Ovary (tissue), 3 donors: ENCODE results near the gene BICD2.

Source experiments
- EP300 ChIP-seq: sonication (generic); formaldehyde crosslinking; IDR thresholded peaks from one replicate; pipeline ENCODE4 v1.6.1; 2017; ENCODE audit warnings: antibody characterized with exemption
- POLR2A ChIP-seq: fragments of 450-650 bp; IDR thresholded peaks from one replicate; pipeline ENCODE4 v1.6.1; 2017; ENCODE audit warnings: antibody characterized with exemption, mild to moderate bottlenecking, moderate library complexity
- TF ChIP-seq, protein P1 (sequence below), 3 donors: fragments of 450-650 bp in 2 of 3; fragments of 200-600 bp in 1 of 3; IDR thresholded peaks; one replicate each; pipeline versions ENCODE4 v1.5.1 to v1.8.0; 2016 to 2022; ENCODE audit warnings: antibody characterized with exemption in 3 of 3, mild to moderate bottlenecking in 1 of 3
- donor health status: DM: no; HTN: no; CAD: no.

DNA sequence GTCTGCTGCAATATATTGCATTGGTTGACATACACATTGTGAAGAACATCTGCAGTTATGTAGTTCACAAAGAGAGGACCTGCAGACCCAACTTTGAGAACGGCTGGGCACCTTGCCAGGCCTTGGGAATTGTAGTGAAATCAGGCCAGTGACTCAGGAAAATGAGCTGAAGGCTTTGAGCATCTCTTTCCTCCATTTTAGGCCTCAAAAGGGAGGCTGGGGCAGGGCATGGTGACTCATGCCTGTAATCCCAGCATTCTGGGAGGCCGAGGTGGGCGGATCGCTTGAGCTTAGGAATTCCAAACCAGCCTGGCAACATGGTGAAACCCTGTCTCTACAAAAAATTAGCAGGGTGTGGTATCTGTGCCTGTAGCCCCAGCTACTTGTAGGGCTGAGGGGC is 93.3 kb downstream of the BICD2 start:
- TF ChIP-seq, protein P1, sequence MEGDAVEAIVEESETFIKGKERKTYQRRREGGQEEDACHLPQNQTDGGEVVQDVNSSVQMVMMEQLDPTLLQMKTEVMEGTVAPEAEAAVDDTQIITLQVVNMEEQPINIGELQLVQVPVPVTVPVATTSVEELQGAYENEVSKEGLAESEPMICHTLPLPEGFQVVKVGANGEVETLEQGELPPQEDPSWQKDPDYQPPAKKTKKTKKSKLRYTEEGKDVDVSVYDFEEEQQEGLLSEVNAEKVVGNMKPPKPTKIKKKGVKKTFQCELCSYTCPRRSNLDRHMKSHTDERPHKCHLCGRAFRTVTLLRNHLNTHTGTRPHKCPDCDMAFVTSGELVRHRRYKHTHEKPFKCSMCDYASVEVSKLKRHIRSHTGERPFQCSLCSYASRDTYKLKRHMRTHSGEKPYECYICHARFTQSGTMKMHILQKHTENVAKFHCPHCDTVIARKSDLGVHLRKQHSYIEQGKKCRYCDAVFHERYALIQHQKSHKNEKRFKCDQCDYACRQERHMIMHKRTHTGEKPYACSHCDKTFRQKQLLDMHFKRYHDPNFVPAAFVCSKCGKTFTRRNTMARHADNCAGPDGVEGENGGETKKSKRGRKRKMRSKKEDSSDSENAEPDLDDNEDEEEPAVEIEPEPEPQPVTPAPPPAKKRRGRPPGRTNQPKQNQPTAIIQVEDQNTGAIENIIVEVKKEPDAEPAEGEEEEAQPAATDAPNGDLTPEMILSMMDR (IDR thresholded peaks at IDR 0.05), result no peak
- no peak for TF ChIP-seq EP300
- no peak for TF ChIP-seq POLR2A
